ENCODE results near the gene SEMA4A.
A peak's percentile ranks its signal among the peaks of the same experiment; 100 is the strongest.
"Not testable (repeated sequence)": the region's sequence is repeated elsewhere in the genome, so short reads cannot be mapped to it uniquely, and the experiment has no call there.

SEMA4A gene

DNA sequence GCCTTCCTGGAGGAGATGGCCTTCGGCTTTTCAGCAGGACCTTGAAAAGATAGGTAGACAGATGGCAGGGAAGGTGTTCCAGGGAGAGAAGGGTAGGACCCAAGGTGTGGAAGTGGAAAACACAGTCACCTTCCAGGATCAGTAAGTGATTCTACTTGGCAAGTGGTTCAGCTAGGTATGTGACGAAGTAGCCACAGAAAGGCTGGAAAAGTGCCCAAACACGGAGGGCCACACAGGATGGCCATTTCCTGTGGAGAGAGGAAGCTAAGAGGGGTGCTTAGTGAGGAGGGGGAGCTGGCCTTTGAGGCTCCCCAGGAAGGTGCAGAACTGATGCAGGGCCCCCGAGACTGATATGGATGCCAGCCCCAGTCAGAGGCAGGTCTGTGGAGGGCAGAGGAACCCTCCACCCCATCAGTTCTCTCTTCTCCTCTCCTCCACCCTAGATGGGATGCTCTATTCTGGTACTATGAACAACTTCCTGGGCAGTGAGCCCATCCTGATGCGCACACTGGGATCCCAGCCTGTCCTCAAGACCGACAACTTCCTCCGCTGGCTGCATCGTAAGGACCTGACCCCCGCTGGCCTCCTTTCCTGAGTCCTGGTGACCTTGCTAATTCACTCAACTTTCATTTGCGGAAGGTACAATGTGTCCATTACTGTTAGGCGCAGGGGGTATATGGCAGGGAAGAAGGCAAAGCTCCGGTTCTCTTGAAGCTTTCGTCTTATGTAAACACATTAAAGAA is 6.8 kb downstream of the SEMA4A start:
- no peak for DNase-seq (ENCODE audit: low read depth)

DNA sequence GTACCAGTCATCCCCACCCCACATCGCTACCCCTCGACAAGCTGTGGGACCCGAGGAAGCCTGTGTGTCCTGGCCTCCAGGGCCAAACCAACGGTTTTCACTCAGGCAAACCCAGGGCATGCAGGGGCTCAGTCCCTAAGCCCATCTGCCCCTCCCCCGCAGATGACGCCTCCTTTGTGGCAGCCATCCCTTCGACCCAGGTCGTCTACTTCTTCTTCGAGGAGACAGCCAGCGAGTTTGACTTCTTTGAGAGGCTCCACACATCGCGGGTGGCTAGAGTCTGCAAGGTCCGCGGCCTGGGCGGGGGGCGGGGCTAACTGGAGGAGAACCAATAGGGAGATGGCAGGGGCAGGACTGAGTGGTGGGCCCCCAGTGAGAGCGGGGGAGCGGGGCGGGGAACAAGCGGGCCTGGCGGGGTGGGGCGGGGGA is 7.4 kb downstream of the SEMA4A start:
- DNase-seq (ENCODE audit: low read depth): peak; percentile 54

DNA sequence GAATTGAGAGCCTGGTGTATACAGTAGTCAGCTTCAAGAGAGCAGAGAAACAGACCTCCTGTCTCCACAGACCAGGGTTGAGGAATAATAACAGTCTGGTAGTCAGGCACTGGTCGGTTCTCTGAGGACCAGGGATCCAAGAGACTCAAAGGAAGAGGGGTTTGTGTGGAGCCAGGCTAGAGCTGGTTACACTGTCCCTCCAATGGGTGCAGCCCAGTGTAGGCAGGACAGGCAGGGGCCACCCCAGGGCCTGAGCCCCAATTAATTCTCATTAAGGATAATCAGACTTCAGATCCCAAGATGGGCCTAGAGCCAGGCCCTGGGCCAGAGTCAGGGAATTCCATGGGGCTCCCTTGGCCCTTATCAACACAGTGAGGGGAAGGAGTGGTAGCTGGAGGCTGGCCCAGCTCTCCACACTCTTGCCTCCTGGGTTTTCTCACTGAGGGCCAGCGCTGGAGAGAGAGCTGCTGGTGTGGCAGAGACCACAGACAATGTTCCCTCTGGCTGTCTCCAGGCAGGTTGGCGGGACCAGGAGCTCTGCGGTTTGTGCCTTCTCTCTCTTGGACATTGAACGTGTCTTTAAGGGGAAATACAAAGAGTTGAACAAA is 9.1 kb downstream of the SEMA4A start:
- DNase-seq (ENCODE audit: low read depth): no peak

DNA sequence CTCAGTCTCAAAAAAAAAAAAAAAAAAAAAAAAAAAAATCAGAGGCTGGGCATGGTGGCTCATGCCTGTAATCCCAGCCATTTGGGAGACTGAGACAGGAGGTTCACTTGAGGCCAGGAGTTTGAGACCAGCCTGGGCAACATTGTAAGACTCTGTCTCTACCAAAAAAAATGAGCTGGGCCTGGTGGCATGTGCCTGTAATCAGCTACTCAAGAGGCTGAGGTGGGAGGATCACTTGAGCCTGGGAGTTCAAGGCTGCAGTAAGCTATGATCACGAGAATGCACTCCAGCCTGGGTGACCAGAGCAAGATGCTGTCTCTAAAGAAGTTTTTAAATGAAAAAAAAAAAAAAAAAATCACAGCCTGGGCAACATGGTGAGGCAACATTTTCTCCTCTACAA is 10.3 kb downstream of the SEMA4A start:
- DNase-seq (ENCODE audit: low read depth): no peak

DNA sequence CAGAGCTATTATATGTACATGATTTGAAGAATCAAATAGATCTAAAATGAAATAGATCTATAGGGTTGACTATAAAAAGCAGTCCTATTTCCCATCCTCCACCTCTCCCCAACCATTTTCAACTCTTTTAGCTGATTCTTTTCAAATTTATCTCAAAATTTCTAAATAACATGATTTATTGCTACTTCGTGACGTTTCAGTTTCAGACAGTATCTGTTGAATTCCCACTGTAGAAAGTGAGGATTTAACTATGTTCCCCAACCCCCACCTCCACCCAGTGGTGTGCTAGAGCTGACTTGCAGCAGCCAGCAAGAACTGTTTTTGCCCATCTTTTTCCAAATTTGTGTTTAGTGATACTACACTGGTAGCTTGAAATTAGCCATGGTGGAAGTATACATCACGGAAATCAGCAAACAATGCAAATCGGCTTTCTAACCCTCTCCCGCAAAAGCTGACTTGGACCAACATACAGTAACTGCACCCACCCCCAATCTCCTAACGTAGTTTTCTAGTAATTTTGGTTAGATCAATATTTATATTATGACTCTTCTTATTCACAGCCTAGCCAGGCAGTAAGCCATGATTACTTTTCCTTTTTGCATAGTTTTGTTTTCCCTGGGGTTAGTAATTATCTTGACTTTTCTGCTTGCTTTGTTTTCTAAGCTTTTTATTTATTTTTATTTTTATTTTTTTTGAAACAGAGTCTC is 10.9 kb downstream of the SEMA4A start:
- no peak for DNase-seq (ENCODE audit: low read depth)

DNA sequence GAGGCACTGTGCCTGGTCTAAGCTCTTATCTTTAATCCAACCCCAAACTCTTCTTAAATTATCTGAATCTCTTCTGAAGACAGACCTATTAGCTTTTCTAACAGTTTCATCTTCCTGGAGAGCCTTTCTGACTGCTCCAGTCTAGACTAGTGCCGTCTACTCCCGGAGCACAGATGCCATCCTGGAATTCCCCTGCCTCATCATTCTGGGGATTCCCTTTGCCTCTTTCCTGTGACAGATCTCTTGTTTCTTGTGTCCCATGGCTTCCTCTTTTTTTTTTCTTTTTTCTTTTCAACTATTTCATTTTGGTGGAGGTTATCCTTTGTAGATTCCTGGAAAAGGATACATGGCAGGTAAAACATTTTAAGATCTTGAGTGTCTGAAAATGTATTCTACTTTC is 11.7 kb downstream of the SEMA4A start:
- DNase-seq (ENCODE audit: low read depth): no peak

DNA sequence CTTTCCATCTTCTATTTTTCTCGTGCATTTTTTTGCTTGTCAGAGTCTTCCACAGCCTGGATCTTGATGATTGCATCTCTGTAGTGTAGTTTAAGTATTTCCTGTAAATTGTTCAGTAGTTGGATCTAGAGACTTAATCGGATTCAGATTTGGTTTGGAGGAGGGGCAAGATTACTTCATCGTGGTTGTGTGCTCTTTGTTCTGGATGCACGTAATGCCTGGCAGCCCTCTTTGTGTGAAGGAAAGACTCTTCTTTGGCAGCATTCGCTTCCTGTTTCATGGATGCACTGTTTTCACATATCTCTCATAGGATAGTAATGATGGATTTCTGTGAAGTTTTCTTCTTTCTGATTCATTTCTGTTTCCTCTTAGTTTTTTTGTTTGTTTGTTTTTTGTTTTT is 14.2 kb downstream of the SEMA4A start:
- no peak for DNase-seq (ENCODE audit: low read depth)

DNA sequence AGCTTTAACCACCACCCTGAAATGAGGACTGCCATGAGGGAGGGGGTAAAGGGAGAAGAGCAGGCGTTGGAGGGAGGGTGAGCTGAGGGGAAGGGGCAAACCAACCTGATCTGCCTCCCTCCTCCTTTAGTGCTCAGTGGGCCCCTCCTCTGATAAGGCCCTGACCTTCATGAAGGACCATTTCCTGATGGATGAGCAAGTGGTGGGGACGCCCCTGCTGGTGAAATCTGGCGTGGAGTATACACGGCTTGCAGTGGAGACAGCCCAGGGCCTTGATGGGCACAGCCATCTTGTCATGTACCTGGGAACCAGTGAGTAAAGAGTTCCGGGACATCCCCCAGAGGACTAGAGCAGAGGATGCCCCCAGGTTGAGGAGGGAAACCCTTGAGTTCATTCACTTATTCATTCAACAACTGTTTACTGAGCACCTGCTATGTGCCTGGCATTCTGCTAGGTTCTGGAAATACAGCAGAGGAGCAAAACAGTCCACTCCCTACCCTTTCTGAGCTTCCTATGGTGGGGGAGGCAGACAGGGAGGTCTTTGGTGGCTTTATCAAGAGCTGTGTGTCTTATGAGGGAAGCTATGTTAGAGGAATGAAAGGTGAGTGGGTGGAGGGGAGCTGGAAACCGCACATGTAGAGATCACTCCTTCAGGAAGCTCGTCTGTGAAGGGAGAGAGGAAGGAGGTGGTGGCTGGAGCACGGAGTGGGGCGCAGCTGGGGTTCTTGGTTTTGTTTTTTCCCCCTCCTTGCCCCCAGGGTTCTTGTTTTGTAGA is 19.5 kb downstream of the SEMA4A start:
- no peak for DNase-seq (ENCODE audit: low read depth)

DNA sequence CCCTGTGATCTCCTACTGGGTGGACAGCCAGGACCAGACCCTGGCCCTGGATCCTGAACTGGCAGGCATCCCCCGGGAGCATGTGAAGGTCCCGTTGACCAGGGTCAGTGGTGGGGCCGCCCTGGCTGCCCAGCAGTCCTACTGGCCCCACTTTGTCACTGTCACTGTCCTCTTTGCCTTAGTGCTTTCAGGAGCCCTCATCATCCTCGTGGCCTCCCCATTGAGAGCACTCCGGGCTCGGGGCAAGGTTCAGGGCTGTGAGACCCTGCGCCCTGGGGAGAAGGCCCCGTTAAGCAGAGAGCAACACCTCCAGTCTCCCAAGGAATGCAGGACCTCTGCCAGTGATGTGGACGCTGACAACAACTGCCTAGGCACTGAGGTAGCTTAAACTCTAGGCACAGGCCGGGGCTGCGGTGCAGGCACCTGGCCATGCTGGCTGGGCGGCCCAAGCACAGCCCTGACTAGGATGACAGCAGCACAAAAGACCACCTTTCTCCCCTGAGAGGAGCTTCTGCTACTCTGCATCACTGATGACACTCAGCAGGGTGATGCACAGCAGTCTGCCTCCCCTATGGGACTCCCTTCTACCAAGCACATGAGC is 23.3 kb downstream of the SEMA4A start:
- no peak for DNase-seq (ENCODE audit: low read depth)

DNA sequence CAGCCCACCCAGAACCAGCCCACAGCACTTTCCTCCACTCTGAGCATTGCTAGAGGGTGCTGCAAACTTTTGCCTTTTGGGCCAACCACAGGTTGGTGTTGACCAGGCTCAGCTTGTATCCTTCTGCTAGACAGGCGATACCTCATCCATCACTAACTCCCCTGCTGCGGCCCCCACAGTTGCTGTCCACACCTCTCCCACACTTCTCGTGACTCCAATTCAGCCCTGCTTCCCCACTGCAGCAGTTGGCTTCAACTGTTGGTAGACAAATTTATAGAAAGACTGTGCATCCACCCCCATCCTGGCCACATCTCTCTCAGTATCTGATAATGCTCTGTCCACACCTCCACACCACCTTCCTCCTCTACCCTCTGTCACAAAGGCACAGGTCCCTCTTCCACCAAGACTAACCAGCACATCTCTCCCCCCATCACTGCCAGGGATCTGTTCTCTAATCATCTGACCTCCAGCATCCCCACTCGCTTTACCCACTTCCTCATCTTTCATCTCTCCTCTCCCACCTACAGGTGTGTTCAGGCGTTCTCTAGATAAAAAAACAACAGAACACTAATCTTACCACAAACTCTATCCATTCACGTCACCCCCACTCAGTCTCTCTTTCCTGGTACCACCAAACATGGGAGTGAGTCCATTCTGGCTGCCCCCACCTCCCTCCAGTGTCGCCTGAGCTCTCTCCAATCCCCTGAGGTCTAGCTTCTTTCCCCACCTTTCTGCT is 24.7 kb downstream of the SEMA4A start:
- DNase-seq (ENCODE audit: low read depth): no peak

DNA sequence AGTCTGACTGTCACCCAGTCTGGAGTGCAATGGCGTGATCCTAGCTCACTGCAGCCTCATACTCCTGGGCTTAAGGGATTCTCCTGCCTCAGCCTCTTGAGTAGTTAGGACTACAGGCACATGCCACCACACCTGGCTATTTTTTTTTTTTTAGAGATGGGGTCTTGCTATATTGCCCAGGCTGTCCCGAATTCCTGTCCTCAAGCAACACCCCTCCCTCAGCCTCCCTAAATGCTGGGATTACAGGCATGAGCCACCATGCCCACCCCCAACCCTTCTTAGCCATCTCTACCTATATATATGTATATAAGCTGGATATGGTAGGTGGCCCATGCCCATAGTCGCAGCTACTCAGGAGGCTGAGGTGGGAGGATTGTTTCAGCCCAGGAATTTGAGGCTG is 27.1 kb downstream of the SEMA4A start:
- DNase-seq (ENCODE audit: low read depth): no peak

DNA sequence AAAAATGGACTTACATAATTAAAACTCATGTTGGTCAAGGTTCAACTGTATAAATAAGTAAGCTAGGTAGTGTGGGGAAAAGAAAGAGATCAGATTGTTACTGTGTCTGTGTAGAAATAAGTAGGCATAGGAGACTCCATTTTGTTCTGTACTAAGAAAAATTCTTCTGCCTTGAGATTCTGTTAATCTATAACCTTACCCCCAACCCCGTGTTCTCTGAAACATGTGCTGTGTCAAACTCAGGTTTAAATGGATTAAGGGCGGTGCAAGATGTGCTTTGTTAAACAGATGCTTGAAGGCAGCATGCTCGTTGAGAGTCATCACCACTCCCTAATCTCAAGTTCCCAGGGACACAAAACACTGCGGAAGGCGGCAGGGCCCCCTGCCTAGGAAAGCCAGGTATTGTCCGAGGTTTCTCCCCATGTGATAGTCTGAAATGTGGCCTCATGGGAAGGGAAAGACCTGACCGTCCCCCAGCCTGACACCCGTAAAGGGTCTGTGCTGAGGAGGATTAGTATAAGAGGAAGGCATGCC is 28.1 kb downstream of the SEMA4A start:
- DNase-seq (ENCODE audit: low read depth): not testable (repeated sequence)

DNA sequence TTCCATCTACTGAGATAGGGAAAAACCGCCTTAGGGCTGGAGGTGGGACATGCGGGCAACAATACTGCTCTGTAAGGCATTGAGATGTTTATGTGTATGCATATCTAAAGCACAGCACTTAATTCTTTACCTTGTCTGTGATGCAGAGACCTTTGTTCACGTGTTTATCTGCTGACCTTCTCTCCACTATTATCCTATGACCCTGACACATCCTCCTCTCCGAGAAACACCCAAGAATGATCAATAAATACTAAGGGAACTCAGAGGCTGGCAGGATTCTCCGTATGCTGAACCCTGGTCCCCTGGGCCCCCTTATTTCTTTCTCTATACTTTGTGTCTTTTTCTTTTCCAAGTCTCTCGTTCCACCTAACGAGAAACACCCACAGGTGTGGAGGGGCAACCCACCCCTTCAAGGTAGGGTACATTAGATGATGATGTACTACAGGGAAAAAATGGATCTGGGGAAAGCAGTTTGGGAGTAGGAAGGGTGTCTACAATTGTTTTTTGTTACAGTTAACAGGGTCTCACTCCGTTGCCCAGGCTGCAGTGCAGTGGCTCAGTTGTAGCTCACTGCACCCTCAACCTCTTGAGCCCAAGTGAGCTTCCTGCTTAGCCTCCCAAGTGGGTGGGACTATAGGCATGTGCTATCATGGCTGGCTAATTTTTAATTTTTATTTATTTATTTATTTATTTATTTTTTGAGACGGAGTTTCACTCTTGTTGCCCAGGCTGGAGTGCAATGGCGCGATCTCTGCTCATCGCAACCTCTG is 28.8 kb downstream of the SEMA4A start:
- not testable (repeated sequence) for DNase-seq (ENCODE audit: low read depth)

DNA sequence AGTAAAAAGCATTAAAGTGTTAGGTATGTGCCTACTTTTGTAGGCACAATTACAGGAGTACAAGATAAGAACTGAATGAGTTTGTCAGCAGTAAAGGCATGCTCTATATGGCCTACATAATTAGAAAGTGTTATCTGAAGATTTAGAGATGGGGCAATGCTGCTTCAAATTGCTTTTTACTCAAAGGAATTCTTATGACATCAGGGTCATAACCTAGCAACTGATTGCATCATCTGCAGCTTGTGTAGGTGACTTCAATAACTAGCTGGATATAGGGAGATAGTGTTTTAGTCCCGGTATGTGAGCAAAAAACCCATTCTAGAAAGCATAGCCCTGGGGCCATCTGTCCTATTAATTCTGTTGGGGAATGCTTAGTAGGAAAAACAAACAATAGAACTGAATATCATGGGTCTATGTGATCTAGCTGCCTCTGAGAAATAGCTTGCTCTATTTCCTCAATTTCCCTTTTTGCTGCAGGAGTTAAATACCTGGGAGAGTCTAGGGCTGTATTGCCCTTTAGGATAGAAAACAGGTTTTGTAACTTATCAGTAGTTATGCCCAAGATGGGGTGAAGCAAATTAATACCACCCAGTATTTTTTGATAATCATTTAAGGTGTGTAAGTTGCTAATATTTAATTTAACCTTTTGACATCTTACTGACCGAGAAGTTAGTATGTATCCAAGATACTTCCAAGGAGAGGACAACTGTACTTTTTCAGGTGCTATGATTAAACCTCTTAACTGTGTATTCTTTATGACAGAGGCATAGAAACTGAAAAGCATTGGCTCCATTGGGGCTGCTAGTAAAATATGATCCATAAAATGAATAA is 33.2 kb downstream of the SEMA4A start:
- not testable (repeated sequence) for DNase-seq (ENCODE audit: low read depth)

DNA sequence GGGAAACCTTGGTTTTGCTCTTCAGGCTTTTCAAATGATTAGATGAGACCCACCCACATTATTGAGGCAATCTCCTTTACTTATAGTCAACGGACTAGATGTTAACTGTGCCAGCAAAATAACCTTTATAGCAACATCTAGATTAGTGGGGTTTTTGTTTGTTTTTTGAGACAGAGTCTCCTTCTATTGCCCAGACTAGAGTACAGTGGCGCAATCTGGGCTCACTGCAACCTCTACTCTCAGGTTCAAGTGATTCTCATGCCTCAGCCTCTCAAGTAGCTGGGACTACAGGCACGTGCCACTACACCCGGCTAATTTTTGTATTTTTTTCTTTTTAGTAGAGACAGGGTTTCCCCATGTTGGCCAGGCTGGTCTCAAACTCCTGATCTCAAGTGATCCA is 36.9 kb downstream of the SEMA4A start:
- DNase-seq (ENCODE audit: low read depth): not testable (repeated sequence)

DNA sequence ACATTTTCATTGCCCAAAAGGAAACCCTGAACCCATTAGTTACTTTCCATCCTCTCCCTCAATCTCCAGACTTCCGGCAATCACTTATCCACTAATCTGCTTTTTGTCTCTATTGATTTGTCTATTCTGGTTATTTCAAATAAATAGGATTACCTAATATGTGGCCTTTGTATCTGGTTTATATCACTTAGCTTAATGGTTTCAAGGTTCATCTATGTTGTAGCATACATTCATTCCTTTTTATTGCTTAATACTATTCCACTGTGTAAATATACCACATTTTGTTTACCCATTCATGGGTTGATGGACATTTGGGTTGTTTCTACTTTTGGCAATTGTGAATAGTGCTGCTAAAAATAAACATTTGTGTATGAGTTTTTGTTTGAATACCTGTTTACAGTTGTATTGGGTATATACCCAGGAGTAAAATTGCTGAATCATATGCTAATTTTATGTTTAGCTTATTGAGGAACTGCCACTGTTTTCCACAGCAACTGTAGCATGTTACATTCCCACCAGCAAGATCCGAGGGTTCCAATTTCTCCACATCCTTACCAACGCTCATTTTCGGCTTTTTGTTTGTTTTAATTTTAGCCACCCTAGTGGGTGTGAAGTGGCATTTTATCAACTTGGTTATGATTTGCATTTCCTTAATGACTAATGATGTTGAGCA is 38.0 kb downstream of the SEMA4A start:
- no peak for DNase-seq (ENCODE audit: low read depth)

DNA sequence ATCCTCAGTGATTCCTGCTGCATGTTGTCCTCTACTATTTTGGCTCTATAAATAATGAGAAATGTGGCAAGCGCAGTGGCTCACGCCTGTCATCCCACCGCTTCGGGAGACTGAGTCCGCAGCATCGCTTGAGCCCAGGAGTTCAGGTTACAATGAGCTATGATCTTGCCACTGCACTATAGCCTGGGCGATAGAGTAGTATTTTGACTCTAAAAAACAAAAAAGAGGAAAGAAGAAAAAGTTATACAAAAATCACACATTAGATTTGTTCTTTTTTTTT is 39.8 kb downstream of the SEMA4A start:
- no peak for DNase-seq (ENCODE audit: low read depth)

DNA sequence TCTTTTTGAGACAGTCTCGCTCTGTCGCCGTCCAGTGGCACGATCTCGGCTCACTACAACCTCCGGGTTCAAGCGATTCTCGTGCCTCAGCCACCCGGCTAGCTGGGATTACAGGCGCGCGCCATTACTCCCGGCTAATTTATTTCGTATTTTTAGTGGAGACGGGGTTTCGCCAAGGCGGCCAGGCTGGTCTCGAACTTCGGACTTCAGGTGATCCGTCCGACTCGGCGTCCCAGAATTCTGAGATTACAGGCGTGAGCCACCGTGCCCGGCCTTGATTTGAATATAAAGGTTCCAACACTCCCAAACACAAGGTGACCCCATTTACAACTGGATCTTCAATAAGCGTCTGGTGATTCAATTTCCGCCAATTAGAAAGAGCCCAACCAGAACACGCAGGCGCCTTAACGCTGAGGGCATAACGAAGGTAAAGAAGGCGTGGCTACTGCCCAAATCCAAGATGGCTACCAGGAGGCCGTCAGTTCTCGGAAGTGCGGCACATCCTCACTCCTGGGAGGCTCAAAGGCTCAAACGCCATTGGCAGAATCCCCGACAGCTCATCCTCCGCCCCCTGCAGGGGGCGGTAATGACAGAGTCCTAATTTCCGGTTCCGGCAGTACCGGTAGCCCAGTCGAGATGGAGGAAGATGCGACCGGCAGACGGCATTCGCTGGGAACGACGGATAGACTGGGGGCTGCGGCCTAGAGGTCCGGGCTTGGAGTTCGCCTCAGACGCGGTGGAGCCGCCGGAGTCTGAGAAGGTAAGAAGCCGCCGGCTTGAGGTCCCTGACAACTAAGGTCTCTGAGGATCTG is 40.3 kb downstream of the SEMA4A start, which contains the start of gene SLC25A44:
SLC25A44 (plus strand) TSS at position 617 of the 812 bp plus-strand sequence. CDS start 5,744 bp downstream, outside the sequence.
- DNase-seq (ENCODE audit: low read depth): peak; percentile 93
